Naive thymus-derived CD8-positive, alpha-beta T cell (primary cell): ENCODE data around the gene NUP210L. TPM values are rescaled to one million over a fixed set of nuclear protein-coding genes. Genes with fewer than 3 reads are reported as not detected.

Experiments
- ATAC-seq, 2 donors: fragments of 150-1000 bp; cut with Tn5 transposase in 1 of 2; sonication (Bioruptor Pico), chemical (Tn5 transposase) in 1 of 2; 1 replicate in 1 of 2; 2 replicates in 1 of 2; pipeline ENCODE4 v1.10.0; 2021; ENCODE audit warnings: mild to moderate bottlenecking in 2 of 2, moderate library complexity in 2 of 2
- POLR2A ChIA-PET: fragments of 350-600 bp; sonication (Branson Sonifier 250); formaldehyde crosslinking; loops from one replicate; lab custom pipeline; 2021; ENCODE audit warnings: antibody characterized with exemption; lab: Charles Lee
- DNase-seq, 10 donors: peaks; one replicate each; pipeline versions ENCODE4 v3.0.0 to v3.0.0-alpha.2; 2020 to 2022
- H3K27ac Mint-ChIP-seq, 10 donors: one replicate each; pipeline ENCODE4 v1.8.0; 2020 to 2022; ENCODE audit warnings: mild to moderate bottlenecking in 10 of 10, mixed read lengths in 10 of 10, moderate library complexity in 4 of 10, inconsistent platforms in 1 of 10
- H3K27me3 Mint-ChIP-seq, 5 donors: one replicate each; pipeline ENCODE4 v1.8.0; 2021 to 2022; ENCODE audit warnings: mixed read lengths in 5 of 5
- H3K36me3 Mint-ChIP-seq, 3 donors: one replicate each; pipeline ENCODE4 v1.8.0; 2020 to 2022; ENCODE audit warnings: mixed read lengths in 3 of 3, mild to moderate bottlenecking in 2 of 3, inconsistent platforms in 1 of 3
- H3K4me1 Mint-ChIP-seq, 4 donors: one replicate each; pipeline ENCODE4 v1.8.0; 2021 to 2022; ENCODE audit warnings: mixed read lengths in 4 of 4
- H3K4me3 Mint-ChIP-seq, 10 donors: one replicate each; pipeline ENCODE4 v1.8.0; 2020 to 2022; ENCODE audit warnings: mild to moderate bottlenecking in 10 of 10, mixed read lengths in 10 of 10, moderate library complexity in 6 of 10, inconsistent platforms in 1 of 10
- H3K9me3 Mint-ChIP-seq, 9 donors: one replicate each; pipeline ENCODE4 v1.8.0; 2020 to 2022; ENCODE audit warnings: mixed read lengths in 9 of 9, mild to moderate bottlenecking in 3 of 9, inconsistent platforms in 1 of 9, moderate library complexity in 1 of 9
- microRNA-seq: library from miRNA; unstranded; fragments of <30 nt; microRNA quantifications from one replicate; pipeline ENCODE4 v1.2.0, GENCODE V29; 2022; ENCODE audit warnings: borderline microRNAs expressed
- polyA plus RNA-seq, 3 donors: library from polyadenylated mRNA; unstranded; fragments of 300-500 nt; fragmentation: Illumina TruSeq; gene quantifications; one replicate each; pipeline ENCODE4 v1.2.3, GENCODE V29; 2021
- total RNA-seq, 8 experiments: library from RNA in 2 of 8; stranded (reverse) in 2 of 8; gene quantifications; one replicate each; pipeline ENCODE4 v1.2.3 and lab custom pipeline; 2021 to 2026

The NUP210L gene
- total and polyA plus RNA-seq, 5 experiments from 2014 or later, result 0.06 to 0.22 (median 0.16) TPM; not detected in 2

- peaks cover 31 to 58% (median 49%) of the 10 kb centered on the region in 4 donors for H3K4me1 Mint-ChIP-seq
- DNase-seq, result peak; percentile 63 to 93 (median 82)
Measured at GRCh38 chr1:153945131-153945794, 209.6 kb downstream of the NUP210L start.

GRCh38 chr1:153944827-153945117 lies 210.1 kb downstream of the NUP210L start:
- H3K27me3 Mint-ChIP-seq, result no peaks in the 10 kb centered on the region
- ATAC-seq (no peak), DNase-seq (no peak)
- POLR2A ChIA-PET, result interaction anchor here (0.6 to 14.0 kb wide), 20 partner anchors 8 to 399 kb away, joined by 3 to 315 read pairs (median 6); partner anchors contain the start of genes CHTOP, CREB3L4, CRTC2 and GATAD2B
- H3K4me1 Mint-ChIP-seq, result peaks cover 32 to 60% (median 51%) of the 10 kb centered on the region in 4 donors
- H3K4me3 Mint-ChIP-seq, result peak overlapping the region; percentile 91 to 98 (median 94)
- peak overlapping the region; percentile 92 to 98 (median 95) for H3K27ac Mint-ChIP-seq
- no peaks in the 10 kb centered on the region for H3K9me3 Mint-ChIP-seq
- H3K36me3 Mint-ChIP-seq, result peaks cover 0 to 60% (median 7%) of the 10 kb centered on the region in 3 donors

More at GRCh38 chr1:153945131-153945794, 209.6 kb downstream of the NUP210L start:
- Mint-ChIP-seq H3K27ac (peak overlapping the region; percentile 92 to 98 (median 95)), H3K36me3 (peaks cover 0 to 60% (median 6%) of the 10 kb centered on the region in 3 donors), H3K9me3 (no peaks in the 10 kb centered on the region), H3K27me3 (no peaks in the 10 kb centered on the region), H3K4me3 (peak overlapping the region; percentile 91 to 98 (median 94))
- POLR2A ChIA-PET, result interaction anchor here (0.5 to 14.0 kb wide), 23 partner anchors 9 to 400 kb away, joined by 3 to 315 read pairs (median 6); partner anchors contain the start of genes CHTOP, CREB3L4, CRTC2 and GATAD2B
- peak; percentile 75 to 85 for ATAC-seq

DNA sequence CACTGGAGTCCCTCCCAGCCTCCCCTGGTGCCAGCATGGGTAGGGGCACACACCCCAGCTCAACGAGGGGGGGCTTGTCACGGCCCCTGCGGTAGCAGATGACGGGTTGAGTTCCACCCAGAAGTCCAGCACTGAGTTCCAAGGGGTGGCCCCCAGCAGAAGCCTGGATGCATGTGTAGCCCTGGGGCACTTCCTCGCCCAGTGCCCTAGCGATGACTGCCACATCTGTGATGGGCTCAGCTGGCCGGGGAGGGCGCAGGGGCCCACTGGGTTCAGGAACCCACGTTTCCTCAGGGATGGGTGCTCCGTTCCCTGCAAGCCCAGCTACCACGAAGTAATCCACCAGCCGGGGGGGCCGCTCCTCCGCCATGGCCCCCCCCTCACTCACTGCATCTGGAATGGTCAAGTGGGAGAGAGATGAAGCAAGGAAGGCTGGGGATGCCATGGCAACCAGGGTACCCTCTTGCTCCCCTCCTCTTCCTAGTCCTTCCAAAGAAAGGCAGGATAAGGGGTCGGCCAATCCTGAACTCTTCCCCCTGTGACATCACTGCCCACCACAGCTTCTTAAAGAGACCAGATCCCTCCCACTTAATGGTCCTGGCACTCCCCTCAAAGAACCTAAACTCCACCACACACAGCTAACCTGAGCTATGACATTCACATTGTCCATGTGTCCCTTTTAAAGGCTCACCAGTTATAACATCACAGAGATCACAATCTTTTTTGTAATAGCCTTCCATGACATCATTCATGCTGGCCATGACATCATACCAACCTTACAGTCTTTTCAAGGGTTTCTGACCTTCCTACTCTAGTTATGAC lies 210.7 kb downstream of the NUP210L start:
- no peaks in the 10 kb centered on the region for H3K9me3 Mint-ChIP-seq
- H3K27ac Mint-ChIP-seq, result peak overlapping the region; percentile 92 to 98 (median 95)
- POLR2A ChIA-PET, result interaction anchor here (0.5 to 14.0 kb wide), 20 partner anchors 10 to 669 kb away, joined by 3 to 315 read pairs (median 6); partner anchors contain the start of genes CHTOP, CREB3L4, CRTC2 and GATAD2B
- DNase-seq (peak in 1 of 10 donors; percentile 23), ATAC-seq (no peak)
- peak overlapping the region; percentile 91 to 98 (median 94) for H3K4me3 Mint-ChIP-seq
- H3K27me3 Mint-ChIP-seq, result no peaks in the 10 kb centered on the region
- H3K4me1 Mint-ChIP-seq, result peaks cover 34 to 65% (median 51%) of the 10 kb centered on the region in 4 donors
- peaks cover 0 to 62% (median 7%) of the 10 kb centered on the region in 3 donors for H3K36me3 Mint-ChIP-seq

DNA sequence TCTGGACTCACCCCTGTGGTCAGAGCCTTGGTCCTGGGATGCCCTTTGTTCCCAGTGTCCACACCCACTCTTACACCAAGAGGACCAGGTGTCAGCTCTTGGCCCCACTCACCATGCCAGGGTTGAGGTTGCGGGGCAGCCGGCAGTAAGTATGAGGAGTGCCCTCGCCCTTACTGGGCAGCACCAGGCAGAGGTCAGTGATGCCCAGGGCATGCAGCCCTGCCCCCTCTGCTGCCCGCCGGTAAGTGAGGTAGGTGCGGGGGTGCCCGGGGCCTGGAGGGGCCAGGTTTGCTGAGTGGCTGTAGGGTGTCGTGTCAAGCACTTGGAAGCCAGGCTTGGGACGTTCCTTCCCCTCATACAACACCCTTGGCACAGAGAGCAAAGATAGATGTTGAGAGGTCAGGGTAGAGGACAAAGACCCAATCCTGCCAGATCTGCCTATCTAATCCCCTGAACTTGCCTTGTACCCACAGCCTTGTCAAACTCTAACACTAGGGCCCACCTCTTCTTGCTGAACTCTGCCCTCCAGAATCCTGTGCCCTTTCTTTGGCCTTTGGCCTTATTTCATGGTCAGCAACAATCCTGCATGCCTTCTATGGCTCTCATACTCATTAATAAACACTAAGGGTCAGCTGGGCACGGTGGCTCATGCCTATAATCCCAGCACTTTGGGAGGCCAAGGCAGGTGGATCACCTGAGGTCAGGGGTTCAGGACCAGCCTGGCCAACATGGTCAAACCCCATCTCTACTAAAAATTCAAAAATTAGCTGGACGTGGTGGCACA lies 211.9 kb downstream of the NUP210L start:
- POLR2A ChIA-PET, result interaction anchor here (3.9 to 14.0 kb wide), 6 partner anchors 11 to 48 kb away, joined by 24 to 315 read pairs (median 58); partner anchors contain the start of genes CREB3L4, CRTC2, GATAD2B and JTB
- Mint-ChIP-seq H3K4me3 (peak overlapping the region in 8 of 10 donors; percentile 7 to 93 (median 46)), H3K27ac (peak overlapping the region; percentile 25 to 92 (median 71)), H3K27me3 (no peaks in the 10 kb centered on the region), H3K9me3 (no peaks in the 10 kb centered on the region), H3K36me3 (peaks cover 0 to 62% (median 13%) of the 10 kb centered on the region in 3 donors), H3K4me1 (peaks cover 34 to 57% (median 49%) of the 10 kb centered on the region in 4 donors)
- ATAC-seq (no peak), DNase-seq (no peak)

Small RNAs within 50 kb of the gene (microRNA-seq; reads per million reads assigned to microRNA genes)
- 20.5 reads per million, percentile 42 among the genes with 10 or more reads in this experiment for gene MIR190B
- gene MIR5698, result not detected
- not detected for gene MIR6737

Other genes with a start within 250 kb of the NUP210L start
- gene GATAD2B, start 232.1 kb downstream of the NUP210L start, total RNA-seq, result 100 to 1,000 TPM; 110 to 120 TPM
- gene GATAD2B, start 232.1 kb downstream of the NUP210L start, polyA plus RNA-seq, result 1 to 10 TPM; 4.4 to 5.3 (median 5.2) TPM
- 100 to 1,000 TPM; 174 to 194 TPM for gene DENND4B, start 208.4 kb downstream of the NUP210L start, total RNA-seq
- 10 to 100 TPM; 12.0 to 21.2 (median 19.0) TPM for gene DENND4B, start 208.4 kb downstream of the NUP210L start, polyA plus RNA-seq
- 100 to 1,000 TPM; 132 to 147 TPM for gene CRTC2, start 196.5 kb downstream of the NUP210L start, total RNA-seq
- gene CRTC2, start 196.5 kb downstream of the NUP210L start, polyA plus RNA-seq, result 10 to 100 TPM; 21.4 to 49.6 (median 27.1) TPM
- 10 to 100 TPM; 14.7 to 14.9 TPM for gene SLC39A1, start 191.5 kb downstream of the NUP210L start, total RNA-seq
- 10 to 100 TPM; 29.5 to 35.2 (median 32.6) TPM for gene SLC39A1, start 191.5 kb downstream of the NUP210L start, polyA plus RNA-seq
- 10 to 100 TPM; 11.1 to 13.2 TPM for gene CREB3L4, start 187.2 kb downstream of the NUP210L start, total RNA-seq
- 1 to 10 TPM; 4.3 to 6.0 (median 4.4) TPM for gene CREB3L4, start 187.2 kb downstream of the NUP210L start, polyA plus RNA-seq
- gene JTB, start 177.4 kb downstream of the NUP210L start, total RNA-seq, result 100 to 1,000 TPM; 120 to 121 TPM
- 100 to 1,000 TPM; 302 to 384 (median 322) TPM for gene JTB, start 177.4 kb downstream of the NUP210L start, polyA plus RNA-seq
- gene RAB13, start 168.7 kb downstream of the NUP210L start, total RNA-seq, result 1 to 10 TPM; 2.8 to 3.1 TPM
- gene RAB13, start 168.7 kb downstream of the NUP210L start, polyA plus RNA-seq, result 1 to 10 TPM in 1 of 3 donors, under 1 TPM in 2; 0.53 to 1.0 (median 0.66) TPM
- 1,000 to 10,000 TPM; 5,101 to 5,184 TPM for gene RPS27, start 164.3 kb downstream of the NUP210L start, total RNA-seq
- gene RPS27, start 164.3 kb downstream of the NUP210L start, polyA plus RNA-seq, result over 10,000 TPM; 23,491 to 26,660 (median 26,449) TPM
- gene TPM3, start 37.0 kb upstream of the NUP210L start, total RNA-seq, result 100 to 1,000 TPM; 287 to 307 TPM
- gene TPM3, start 37.0 kb upstream of the NUP210L start, polyA plus RNA-seq, result 1,000 to 10,000 TPM in 1 of 3 donors, 100 to 1,000 TPM in 2; 791 to 1,022 (median 805) TPM
- not detected for gene CFAP141, start 51.3 kb upstream of the NUP210L start, total RNA-seq
- gene CFAP141, start 51.3 kb upstream of the NUP210L start, polyA plus RNA-seq, result not detected
- 100 to 1,000 TPM; 205 to 206 TPM for gene UBAP2L, start 65.9 kb upstream of the NUP210L start, total RNA-seq
- 10 to 100 TPM; 42.0 to 70.5 (median 54.8) TPM for gene UBAP2L, start 65.9 kb upstream of the NUP210L start, polyA plus RNA-seq
- gene HAX1, start 117.6 kb upstream of the NUP210L start, total RNA-seq, result 100 to 1,000 TPM; 112 to 118 TPM
- gene HAX1, start 117.6 kb upstream of the NUP210L start, polyA plus RNA-seq, result 100 to 1,000 TPM; 165 to 170 (median 169) TPM
- gene AQP10, start 166.0 kb upstream of the NUP210L start, total RNA-seq, result not detected
- gene AQP10, start 166.0 kb upstream of the NUP210L start, polyA plus RNA-seq, result not detected
- 100 to 1,000 TPM; 111 to 114 TPM for gene ATP8B2, start 170.5 kb upstream of the NUP210L start, total RNA-seq
- gene ATP8B2, start 170.5 kb upstream of the NUP210L start, polyA plus RNA-seq, result 10 to 100 TPM; 48.5 to 65.1 (median 55.6) TPM